NCI-H345 treated with DMSO at 0.1 percent for 48 hours (cell line): ENCODE data around the gene GNL3.

Source experiments
- DNase-seq: peaks from one replicate; lab custom pipeline; 2025; ENCODE audit not compliant: unreplicated experiment; lab: John Stamatoyannopoulos, UW

Gene GNL3

GRCh38 chr3:52685285-52685708 lies 535 bp upstream of the GNL3 start:
- peak; percentile 48 for DNase-seq

DNA sequence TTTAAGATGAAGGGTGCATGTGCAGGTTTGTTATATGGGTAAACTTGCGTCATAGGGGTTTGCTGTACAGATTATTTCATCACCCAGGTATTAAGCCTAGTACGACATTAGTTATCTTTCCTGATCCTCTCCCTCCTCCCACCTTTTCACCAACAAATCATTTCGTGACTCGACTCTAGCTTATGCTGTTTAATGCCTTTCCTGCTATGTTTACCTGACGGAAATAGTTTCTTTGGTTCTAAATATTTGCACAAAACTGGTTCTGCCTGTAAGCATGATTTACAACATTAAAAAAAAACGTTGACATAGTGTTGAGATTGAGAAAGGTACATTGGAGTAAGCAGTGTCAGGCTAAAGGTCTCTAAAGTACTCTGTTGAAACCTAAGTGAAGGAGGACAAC lies 2.4 kb downstream of the GNL3 start:
- no peak for DNase-seq

- DNase-seq: no peak
Observed at GRCh38 chr3:52689151-52689550, 3.3 kb downstream of the GNL3 start.

DNA sequence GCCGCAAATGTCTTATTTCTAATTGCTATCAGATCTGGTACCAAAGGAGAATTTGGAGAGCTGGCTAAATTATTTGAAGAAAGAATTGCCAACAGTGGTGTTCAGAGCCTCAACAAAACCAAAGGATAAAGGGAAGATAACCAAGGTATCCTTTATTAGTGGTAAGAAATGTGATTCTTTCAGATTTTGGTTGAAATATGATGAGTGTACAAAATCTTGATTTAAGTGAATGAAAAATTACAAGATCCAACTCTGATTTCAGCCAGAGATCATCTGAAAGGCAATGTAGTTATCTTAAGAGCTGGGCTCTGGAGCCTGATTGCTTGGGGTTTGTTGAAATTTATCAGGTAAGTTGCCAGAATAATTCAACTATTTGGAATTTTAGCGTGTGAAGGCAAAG lies 4.7 kb downstream of the GNL3 start:
- no peak for DNase-seq

GRCh38 chr3:52693071-52693470 lies 7.2 kb downstream of the GNL3 start:
- no peak for DNase-seq

- no peak for DNase-seq
Observed at GRCh38 chr3:52694528-52695189, 8.8 kb downstream of the GNL3 start.

- no peak for DNase-seq
Observed at GRCh38 chr3:52695798-52696671, 10.2 kb downstream of the GNL3 start.

DNA sequence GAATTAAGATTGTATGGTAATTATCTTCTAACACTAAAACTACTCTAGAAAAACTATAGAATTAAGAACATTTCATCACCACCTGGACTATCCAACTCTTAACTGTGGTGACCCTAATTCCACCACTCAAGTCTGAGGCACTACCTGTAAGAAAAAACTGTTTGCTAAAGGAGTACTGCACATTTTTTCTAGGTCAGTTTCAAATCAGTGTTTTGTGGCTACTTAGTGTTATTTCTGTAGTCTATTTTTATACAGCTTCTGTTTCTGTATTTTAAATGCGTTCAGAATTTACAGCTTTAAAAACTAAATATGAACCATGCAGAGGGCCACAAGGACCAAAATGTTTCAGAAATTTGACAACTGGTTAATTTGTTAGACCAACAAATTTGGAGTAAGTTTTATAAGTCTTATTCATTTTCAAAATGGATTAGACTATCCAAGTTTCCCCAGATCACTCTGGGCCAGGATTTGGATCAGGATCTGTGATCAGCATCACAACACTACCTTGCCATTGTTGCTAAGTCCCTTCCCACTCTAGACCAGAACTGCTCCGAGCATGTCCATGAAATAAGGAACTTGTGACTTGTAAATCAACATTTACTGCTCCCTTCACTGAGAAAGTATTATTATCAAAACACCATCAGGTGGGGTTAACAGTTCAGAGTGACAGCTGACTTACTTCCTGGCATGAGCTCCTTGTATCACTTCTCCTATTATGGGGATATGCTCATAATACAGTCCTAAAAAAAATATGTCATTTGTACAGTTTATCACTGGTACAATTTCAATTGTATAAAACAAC lies 11.2 kb downstream of the GNL3 start:
- no peak for DNase-seq

- no peak for DNase-seq
Observed at GRCh38 chr3:52697632-52697965, 11.8 kb downstream of the GNL3 start.

DNA sequence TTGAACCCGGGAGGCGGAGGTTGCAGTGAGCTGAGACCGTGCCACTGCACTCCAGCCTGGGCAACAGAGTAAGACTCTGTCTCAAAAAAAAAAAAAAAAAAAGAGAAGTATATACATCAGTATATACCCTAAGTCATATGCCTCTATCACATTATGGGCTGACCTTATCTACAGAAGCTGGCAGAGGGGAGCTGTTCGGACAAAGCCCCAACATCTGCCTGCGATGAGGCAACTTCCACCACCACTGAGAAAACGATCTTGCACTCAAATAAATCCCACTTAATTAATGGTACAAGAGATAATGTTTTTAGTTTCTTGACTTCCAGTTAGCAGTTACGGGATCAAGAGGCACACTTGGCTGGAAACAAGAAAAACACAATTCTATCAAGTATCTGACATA lies 17.5 kb downstream of the GNL3 start:
- DNase-seq: no peak

GRCh38 chr3:52704611-52705437 lies 19.0 kb downstream of the GNL3 start:
- DNase-seq: no peak

DNA sequence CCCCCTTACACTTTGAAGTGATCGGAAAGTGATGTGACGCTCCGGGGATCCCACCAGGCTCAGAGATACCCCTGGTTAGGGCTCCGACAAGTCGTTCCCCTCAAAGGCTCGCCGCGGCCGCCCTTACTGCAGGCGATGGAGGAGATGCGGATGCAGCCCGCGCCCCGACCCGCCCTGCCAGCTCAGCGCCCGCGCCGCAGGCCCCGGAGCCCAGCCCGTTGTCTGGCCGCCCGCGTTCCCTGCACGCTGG lies 19.5 kb downstream of the GNL3 start:
- no peak for DNase-seq

- peak; percentile 41 for DNase-seq
Observed at GRCh38 chr3:52705688-52706686, 20.2 kb downstream of the GNL3 start, which contains the start of the genes GLT8D1 and SPCS1. TSS of gene GLT8D1 (minus strand) at chr3:52705791. CDS start at chr3:52700460, 5,331 bp downstream. TSS of gene SPCS1 (plus strand) at chr3:52706106. CDS start at chr3:52706247, 141 bp downstream.

GRCh38 chr3:52707585-52707984 lies 21.8 kb downstream of the GNL3 start:
- DNase-seq: no peak

- no peak for DNase-seq
Observed at GRCh38 chr3:52710512-52710911, 24.7 kb downstream of the GNL3 start.

DNA sequence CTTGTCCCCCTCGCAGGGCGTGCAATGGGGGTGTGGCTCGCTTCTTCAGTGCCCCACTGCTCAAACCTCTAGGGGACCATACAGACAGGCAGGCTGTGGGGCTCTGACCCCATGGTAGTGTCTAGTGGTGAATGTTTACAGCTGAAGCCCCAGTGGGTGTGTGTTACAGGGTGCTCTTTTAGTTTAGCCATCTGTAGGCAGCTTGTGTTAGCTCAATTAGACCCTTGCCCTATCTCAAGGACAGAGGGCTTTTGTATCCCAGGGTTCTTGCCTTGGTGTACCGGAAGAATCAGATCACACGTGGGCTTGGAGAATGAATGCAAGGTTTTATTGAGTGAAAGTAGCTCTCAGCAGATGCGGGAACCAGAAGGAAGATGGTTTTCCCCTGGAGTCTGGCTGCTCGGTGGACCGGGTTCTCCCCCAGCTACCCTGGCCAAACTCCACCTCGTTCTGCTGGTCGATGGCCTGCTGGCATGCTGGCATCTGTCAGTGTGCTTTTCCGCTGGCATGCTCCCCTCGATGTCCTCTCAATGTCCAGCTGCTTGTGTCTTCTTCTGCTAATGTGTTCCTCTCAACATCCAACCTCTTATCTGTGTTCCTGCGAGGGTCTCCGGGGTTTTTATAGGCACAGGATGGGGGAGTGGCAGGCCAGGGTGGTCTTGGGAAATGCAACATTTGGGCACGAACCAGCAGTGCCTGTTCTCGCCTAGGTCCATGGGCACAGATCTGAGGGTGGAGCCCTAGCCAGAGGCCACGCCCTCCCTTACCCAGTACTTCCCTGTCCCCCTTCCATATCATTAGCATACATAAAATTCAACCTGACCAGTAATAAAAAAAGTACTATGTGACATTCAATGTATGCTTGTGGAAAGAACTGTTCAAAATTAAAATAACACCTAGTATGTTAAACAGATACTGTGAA lies 26.7 kb downstream of the GNL3 start:
- DNase-seq: no peak

DNA sequence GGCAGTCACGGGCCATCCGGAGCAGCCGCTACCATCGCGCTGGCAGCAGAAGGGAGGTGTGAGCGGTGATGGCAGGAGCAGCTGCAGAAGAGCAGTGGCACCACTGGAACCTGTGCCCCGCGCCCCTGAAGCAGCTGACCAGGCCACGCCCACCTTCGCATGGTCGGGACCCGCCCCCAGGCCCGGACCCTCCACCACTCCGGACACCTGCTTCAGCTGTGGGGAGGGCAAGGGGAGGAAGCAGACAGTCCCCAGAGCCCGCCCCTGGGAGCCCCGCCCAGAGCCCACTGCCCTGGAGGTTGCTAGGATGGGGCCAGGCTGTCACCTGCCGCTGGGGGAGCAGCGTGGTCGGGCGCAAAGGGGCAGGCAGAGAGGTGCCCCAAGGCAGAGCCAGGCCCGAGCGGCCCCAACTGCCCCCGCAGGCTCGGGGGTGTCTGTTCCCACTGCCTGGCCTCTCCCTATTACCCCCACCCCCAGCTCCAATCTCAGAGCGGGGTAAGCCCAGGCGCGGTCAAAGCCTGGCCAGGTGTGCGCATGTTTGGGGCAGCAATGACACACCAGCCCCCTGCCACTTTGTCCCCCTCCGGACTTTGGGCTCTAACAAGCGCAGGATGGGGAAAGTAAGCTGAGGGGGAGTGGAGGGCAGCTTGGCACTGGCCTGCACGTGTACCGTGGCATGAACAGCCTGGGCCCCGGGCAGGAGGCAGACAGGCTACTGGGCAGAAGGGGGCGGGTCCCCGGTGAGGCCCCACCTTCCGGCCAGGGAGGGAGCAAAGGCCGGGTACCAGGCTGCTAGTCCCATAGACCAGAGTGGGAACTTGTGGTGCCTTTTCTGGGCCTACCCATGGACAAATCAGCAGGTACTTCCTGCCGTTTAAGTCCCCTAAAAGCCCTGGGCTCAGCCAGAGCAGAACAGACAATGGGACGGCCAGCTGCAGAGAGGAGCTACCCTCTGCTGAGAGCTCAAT lies 28.8 kb downstream of the GNL3 start:
- DNase-seq: no peak
